Measurements from ENCODE around the gene POFUT1.

Gene POFUT1

DNA sequence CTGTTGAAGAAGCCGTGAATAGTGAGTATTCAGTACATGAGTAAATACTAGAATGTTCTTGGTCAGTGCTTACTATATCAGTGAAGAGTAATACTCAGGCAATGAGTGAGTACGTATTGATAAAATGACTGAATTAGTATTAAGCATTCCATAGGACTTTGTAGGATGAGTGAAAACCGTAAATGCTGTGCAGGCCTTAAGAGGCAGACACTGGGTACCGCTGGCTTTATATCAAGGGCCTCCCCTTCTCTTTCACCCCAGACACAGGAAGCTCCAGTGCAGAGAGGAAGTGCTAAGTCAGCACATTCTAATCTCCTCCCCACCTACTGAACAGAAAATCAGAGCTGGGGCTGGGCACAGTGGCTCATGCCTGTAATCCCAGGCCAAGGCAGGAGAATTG lies 24.2 kb downstream of the POFUT1 start:
- H3K36me3 ChIP-seq (replicated peaks in 1 of 2; ENCODE audit: control insufficient read depth in 2 of 2, insufficient read depth in 2 of 2, low read length in 2 of 2) = peaks cover 46 to 88% of the 10 kb centered on the region in 2 donors
- no peak overlapping the region for H3K9ac ChIP-seq (ENCODE audit: low read depth, low read length, poor library complexity)
- no peaks in the 10 kb centered on the region for H3K9me3 ChIP-seq (replicated peaks in 1 of 2; ENCODE audit: control insufficient read depth in 2 of 2, insufficient read depth in 1 of 2, low read depth in 1 of 2, low read length in 2 of 2)
- H2AFZ ChIP-seq (ENCODE audit: low read length) = no peak overlapping the region
- no peak overlapping the region for H3K23ac ChIP-seq (ENCODE audit: low read depth, low read length, poor library complexity)
- no peak overlapping the region for H2AK5ac ChIP-seq (ENCODE audit: low read depth, low read length)
- no peaks in the 10 kb centered on the region for H3K79me1 ChIP-seq (ENCODE audit: low read depth, low read length)
- H2BK12ac ChIP-seq (ENCODE audit: low read length) = no peak overlapping the region
- H3K27ac ChIP-seq (replicated peaks; ENCODE audit: low read length) = no peak overlapping the region
- no peak overlapping the region for H3K18ac ChIP-seq (ENCODE audit: low read length)
- no peak overlapping the region for H2BK5ac ChIP-seq (ENCODE audit: low read length)
- H4K91ac ChIP-seq (ENCODE audit: low read depth, low read length, poor library complexity) = no peak overlapping the region
- no peak overlapping the region for H4K8ac ChIP-seq (ENCODE audit: low read depth, low read length)
- H3K4me3 ChIP-seq (ENCODE audit: low read length in 2 of 2) = no peak overlapping the region
- no CpG with 5 or more reads among the region's 4 CpGs for WGBS, 2 donors (ENCODE audit: extremely low coverage in 2 of 2, insufficient read length in 2 of 2, insufficient replicate concordance in 1 of 2)
- H3K14ac ChIP-seq (ENCODE audit: low read length) = no peak overlapping the region
- no peak overlapping the region for H3K4me2 ChIP-seq (ENCODE audit: insufficient read depth, low read length, poor library complexity, severe bottlenecking)
- H3K4ac ChIP-seq (ENCODE audit: low read length) = no peak overlapping the region
- no peaks in the 10 kb centered on the region for H3K4me1 ChIP-seq (ENCODE audit: control insufficient read depth in 2 of 2, insufficient read depth in 1 of 2, low read depth in 1 of 2, low read length in 2 of 2)
- DNase-seq (ENCODE audit: low spot score) = no peak
- no peak overlapping the region for H2BK120ac ChIP-seq (ENCODE audit: low read depth, low read length)
- H2BK15ac ChIP-seq (ENCODE audit: low read length) = no peak overlapping the region
- no peaks in the 10 kb centered on the region for H3K27me3 ChIP-seq (ENCODE audit: control insufficient read depth in 3 of 3, insufficient read depth in 3 of 3, low read depth in 1 of 3, low read length in 3 of 3)

DNA sequence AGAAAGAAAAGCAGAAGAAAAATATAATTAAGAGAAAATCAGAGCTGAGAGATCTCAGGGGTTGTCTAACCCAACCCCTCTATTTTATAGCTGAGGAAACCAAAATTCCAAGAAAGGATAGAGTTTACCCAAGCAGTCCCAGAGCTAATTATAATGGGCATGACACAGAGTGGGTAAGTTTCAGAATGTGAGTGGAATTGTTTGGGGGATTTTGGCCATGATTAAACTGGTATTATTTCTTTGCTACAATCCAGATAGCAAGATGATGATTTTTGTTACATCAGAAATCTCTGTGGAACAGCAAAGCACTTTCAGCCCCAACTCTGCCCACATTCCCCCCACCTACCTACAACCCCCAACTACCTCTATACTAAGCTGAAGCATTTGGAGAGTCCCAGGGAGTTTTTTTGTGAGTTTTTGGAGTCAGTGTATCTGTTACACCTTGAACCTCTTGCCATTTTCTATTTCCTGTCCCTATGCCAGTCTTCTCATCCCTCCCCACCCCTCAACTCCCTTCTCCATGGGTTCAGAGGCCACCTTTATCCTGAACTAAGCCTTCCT lies 24.7 kb downstream of the POFUT1 start:
- no peak overlapping the region for H3K27ac ChIP-seq (replicated peaks; ENCODE audit: low read length)
- no peak overlapping the region for H4K8ac ChIP-seq (ENCODE audit: low read depth, low read length)
- H3K4me1 ChIP-seq (ENCODE audit: control insufficient read depth in 2 of 2, insufficient read depth in 1 of 2, low read depth in 1 of 2, low read length in 2 of 2) = no peaks in the 10 kb centered on the region
- no peaks in the 10 kb centered on the region for H3K9me3 ChIP-seq (replicated peaks in 1 of 2; ENCODE audit: control insufficient read depth in 2 of 2, insufficient read depth in 1 of 2, low read depth in 1 of 2, low read length in 2 of 2)
- no peak overlapping the region for H2BK12ac ChIP-seq (ENCODE audit: low read length)
- H2BK15ac ChIP-seq (ENCODE audit: low read length) = no peak overlapping the region
- H4K91ac ChIP-seq (ENCODE audit: low read depth, low read length, poor library complexity) = no peak overlapping the region
- H2BK5ac ChIP-seq (ENCODE audit: low read length) = no peak overlapping the region
- H3K9ac ChIP-seq (ENCODE audit: low read depth, low read length, poor library complexity) = no peak overlapping the region
- no peaks in the 10 kb centered on the region for H3K79me1 ChIP-seq (ENCODE audit: low read depth, low read length)
- H2BK120ac ChIP-seq (ENCODE audit: low read depth, low read length) = no peak overlapping the region
- no peak overlapping the region for H3K18ac ChIP-seq (ENCODE audit: low read length)
- peaks cover 46 to 86% of the 10 kb centered on the region in 2 donors for H3K36me3 ChIP-seq (replicated peaks in 1 of 2; ENCODE audit: control insufficient read depth in 2 of 2, insufficient read depth in 2 of 2, low read length in 2 of 2)
- no peaks in the 10 kb centered on the region for H3K27me3 ChIP-seq (ENCODE audit: control insufficient read depth in 3 of 3, insufficient read depth in 3 of 3, low read depth in 1 of 3, low read length in 3 of 3)
- H3K23ac ChIP-seq (ENCODE audit: low read depth, low read length, poor library complexity) = no peak overlapping the region
- no peak overlapping the region for H3K14ac ChIP-seq (ENCODE audit: low read length)
- H3K4ac ChIP-seq (ENCODE audit: low read length) = no peak overlapping the region
- no peak overlapping the region for H3K4me3 ChIP-seq (ENCODE audit: low read length in 2 of 2)
- H2AK5ac ChIP-seq (ENCODE audit: low read depth, low read length) = no peak overlapping the region
- H2AFZ ChIP-seq (ENCODE audit: low read length) = no peak overlapping the region
- DNase-seq (ENCODE audit: low spot score) = no peak
- no peak overlapping the region for H3K4me2 ChIP-seq (ENCODE audit: insufficient read depth, low read length, poor library complexity, severe bottlenecking)

DNA sequence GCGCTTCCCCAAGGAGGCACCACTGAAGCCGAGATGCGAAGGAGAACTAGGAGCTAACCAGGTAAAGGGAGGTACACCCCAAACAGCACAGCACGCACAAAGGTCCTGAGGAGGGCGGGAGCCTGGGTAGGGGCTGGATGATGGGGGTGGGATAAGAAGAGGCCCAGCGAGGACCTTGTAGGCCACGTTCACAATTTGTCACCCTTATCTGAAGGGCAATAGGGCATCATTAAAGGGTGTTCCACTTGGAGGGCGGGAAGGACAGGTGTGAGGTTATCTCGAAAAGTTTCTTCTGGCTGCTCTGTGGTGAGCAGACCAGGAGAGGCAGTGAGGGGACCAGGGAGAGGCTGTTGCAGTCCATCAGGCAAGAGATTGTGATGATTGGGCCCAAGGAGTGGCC lies 25.6 kb downstream of the POFUT1 start:
- DNase-seq (ENCODE audit: low spot score) = no peak
- Histone ChIP-seq H2BK120ac (ENCODE audit: low read depth, low read length) (no peak overlapping the region), H3K18ac (ENCODE audit: low read length) (no peak overlapping the region), H4K91ac (ENCODE audit: low read depth, low read length, poor library complexity) (no peak overlapping the region), H3K4ac (ENCODE audit: low read length) (no peak overlapping the region), H2BK15ac (ENCODE audit: low read length) (no peak overlapping the region), H3K4me1 (ENCODE audit: control insufficient read depth in 2 of 2, insufficient read depth in 1 of 2, low read depth in 1 of 2, low read length in 2 of 2) (no peaks in the 10 kb centered on the region), H3K23ac (ENCODE audit: low read depth, low read length, poor library complexity) (no peak overlapping the region), H3K27ac (replicated peaks; ENCODE audit: low read length) (no peak overlapping the region), H3K27me3 (ENCODE audit: control insufficient read depth in 3 of 3, insufficient read depth in 3 of 3, low read depth in 1 of 3, low read length in 3 of 3) (no peaks in the 10 kb centered on the region), H2BK5ac (ENCODE audit: low read length) (no peak overlapping the region), H3K14ac (ENCODE audit: low read length) (no peak overlapping the region), H3K9ac (ENCODE audit: low read depth, low read length, poor library complexity) (no peak overlapping the region), H2BK12ac (ENCODE audit: low read length) (no peak overlapping the region), H3K4me2 (ENCODE audit: insufficient read depth, low read length, poor library complexity, severe bottlenecking) (no peak overlapping the region), H3K36me3 (replicated peaks in 1 of 2; ENCODE audit: control insufficient read depth in 2 of 2, insufficient read depth in 2 of 2, low read length in 2 of 2) (peaks cover 42 to 77% of the 10 kb centered on the region in 2 donors), H2AFZ (ENCODE audit: low read length) (no peak overlapping the region), H3K4me3 (ENCODE audit: low read length in 2 of 2) (no peak overlapping the region), H4K8ac (ENCODE audit: low read depth, low read length) (no peak overlapping the region), H2AK5ac (ENCODE audit: low read depth, low read length) (no peak overlapping the region), H3K79me1 (ENCODE audit: low read depth, low read length) (no peaks in the 10 kb centered on the region), H3K9me3 (replicated peaks in 1 of 2; ENCODE audit: control insufficient read depth in 2 of 2, insufficient read depth in 1 of 2, low read depth in 1 of 2, low read length in 2 of 2) (no peaks in the 10 kb centered on the region)
- WGBS, 2 donors (ENCODE audit: extremely low coverage in 2 of 2, insufficient read length in 2 of 2, insufficient replicate concordance in 1 of 2) = no CpG with 5 or more reads among the region's 9 CpGs

DNA sequence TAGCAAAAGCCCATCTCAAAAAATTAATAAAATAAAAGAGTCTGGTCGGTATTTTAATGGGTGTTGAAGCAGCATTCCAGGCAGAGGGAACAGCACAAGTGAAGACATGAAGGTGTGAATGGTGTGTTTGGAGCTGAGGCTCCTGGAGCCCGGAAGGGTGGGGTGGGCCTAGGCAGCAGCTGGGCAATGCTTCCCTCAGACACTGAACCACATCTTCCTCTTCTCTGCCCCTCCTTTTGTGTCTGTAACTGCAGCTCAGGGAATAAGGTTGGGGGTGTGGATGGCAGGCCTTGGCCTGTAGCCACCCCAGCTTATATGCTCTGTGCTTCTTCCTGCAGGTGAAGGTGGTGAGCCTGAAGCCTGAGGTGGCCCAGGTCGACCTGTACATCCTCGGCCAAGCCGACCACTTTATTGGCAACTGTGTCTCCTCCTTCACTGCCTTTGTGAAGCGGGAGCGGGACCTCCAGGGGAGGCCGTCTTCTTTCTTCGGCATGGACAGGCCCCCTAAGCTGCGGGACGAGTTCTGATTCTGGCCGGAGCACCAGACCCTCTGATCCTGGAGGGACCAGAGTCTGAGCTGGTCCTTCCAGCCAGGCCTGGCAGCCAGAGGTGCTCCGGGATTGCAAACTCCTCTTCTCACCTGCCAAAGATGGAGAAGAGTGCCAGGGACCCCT lies 26.6 kb downstream of the POFUT1 start:
- H3K9me3 ChIP-seq (replicated peaks in 1 of 2; ENCODE audit: control insufficient read depth in 2 of 2, insufficient read depth in 1 of 2, low read depth in 1 of 2, low read length in 2 of 2) = no peaks in the 10 kb centered on the region
- no peak overlapping the region for H2BK12ac ChIP-seq (ENCODE audit: low read length)
- no peak overlapping the region for H3K23ac ChIP-seq (ENCODE audit: low read depth, low read length, poor library complexity)
- no peak overlapping the region for H3K14ac ChIP-seq (ENCODE audit: low read length)
- peaks cover 39 to 68% of the 10 kb centered on the region in 2 donors for H3K36me3 ChIP-seq (replicated peaks in 1 of 2; ENCODE audit: control insufficient read depth in 2 of 2, insufficient read depth in 2 of 2, low read length in 2 of 2)
- no peak overlapping the region for H2AK5ac ChIP-seq (ENCODE audit: low read depth, low read length)
- no peak overlapping the region for H2BK15ac ChIP-seq (ENCODE audit: low read length)
- H2BK120ac ChIP-seq (ENCODE audit: low read depth, low read length) = no peak overlapping the region
- H3K27me3 ChIP-seq (ENCODE audit: control insufficient read depth in 3 of 3, insufficient read depth in 3 of 3, low read depth in 1 of 3, low read length in 3 of 3) = no peaks in the 10 kb centered on the region
- no peak overlapping the region for H3K4me3 ChIP-seq (ENCODE audit: low read length in 2 of 2)
- H3K9ac ChIP-seq (ENCODE audit: low read depth, low read length, poor library complexity) = no peak overlapping the region
- H3K18ac ChIP-seq (ENCODE audit: low read length) = no peak overlapping the region
- no peak overlapping the region for H3K27ac ChIP-seq (replicated peaks; ENCODE audit: low read length)
- no peak overlapping the region for H2BK5ac ChIP-seq (ENCODE audit: low read length)
- no peak overlapping the region for H3K4ac ChIP-seq (ENCODE audit: low read length)
- no CpG with 5 or more reads among the region's 13 CpGs for WGBS, 2 donors (ENCODE audit: extremely low coverage in 2 of 2, insufficient read length in 2 of 2, insufficient replicate concordance in 1 of 2)
- H4K91ac ChIP-seq (ENCODE audit: low read depth, low read length, poor library complexity) = no peak overlapping the region
- no peak overlapping the region for H3K4me2 ChIP-seq (ENCODE audit: insufficient read depth, low read length, poor library complexity, severe bottlenecking)
- DNase-seq (ENCODE audit: low spot score) = no peak
- H4K8ac ChIP-seq (ENCODE audit: low read depth, low read length) = no peak overlapping the region
- H3K4me1 ChIP-seq (ENCODE audit: control insufficient read depth in 2 of 2, insufficient read depth in 1 of 2, low read depth in 1 of 2, low read length in 2 of 2) = no peaks in the 10 kb centered on the region
- no peak overlapping the region for H2AFZ ChIP-seq (ENCODE audit: low read length)
- no peaks in the 10 kb centered on the region for H3K79me1 ChIP-seq (ENCODE audit: low read depth, low read length)
